NOMO-1 treated with DMSO at 0.1 percent for 48 hours (cell line): ENCODE results near the gene RHOF.
A peak's percentile ranks its signal among the peaks of the same experiment; 100 is the strongest.

Experiments used
- DNase-seq: peaks from one replicate; lab custom pipeline; 2025; ENCODE audit not compliant: unreplicated experiment; lab: John Stamatoyannopoulos, UW

Gene RHOF, protein sequence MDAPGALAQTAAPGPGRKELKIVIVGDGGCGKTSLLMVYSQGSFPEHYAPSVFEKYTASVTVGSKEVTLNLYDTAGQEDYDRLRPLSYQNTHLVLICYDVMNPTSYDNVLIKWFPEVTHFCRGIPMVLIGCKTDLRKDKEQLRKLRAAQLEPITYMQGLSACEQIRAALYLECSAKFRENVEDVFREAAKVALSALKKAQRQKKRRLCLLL

DNA sequence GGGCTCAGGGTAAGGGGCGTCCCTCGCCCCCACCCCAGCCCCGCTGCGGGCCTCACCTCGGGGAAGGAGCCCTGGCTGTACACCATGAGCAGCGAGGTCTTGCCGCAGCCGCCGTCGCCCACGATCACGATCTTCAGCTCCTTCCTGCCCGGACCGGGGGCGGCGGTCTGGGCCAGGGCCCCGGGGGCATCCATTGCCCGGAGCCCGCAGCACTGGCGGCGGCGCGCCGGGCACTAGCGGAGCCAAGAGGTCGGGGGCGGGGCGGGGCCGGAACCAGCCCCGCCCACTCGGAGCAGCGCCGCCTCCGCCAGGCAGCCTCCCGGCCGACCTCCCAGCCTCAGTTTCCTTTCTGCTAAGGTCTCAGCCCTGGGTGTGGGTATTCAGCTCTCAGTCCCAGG, at the start of gene RHOF:
RHOF (minus strand) TSS at position 249 of the 398 bp plus-strand sequence; CDS start at position 194, 55 bp downstream.
- DNase-seq = peak; percentile 48

DNA sequence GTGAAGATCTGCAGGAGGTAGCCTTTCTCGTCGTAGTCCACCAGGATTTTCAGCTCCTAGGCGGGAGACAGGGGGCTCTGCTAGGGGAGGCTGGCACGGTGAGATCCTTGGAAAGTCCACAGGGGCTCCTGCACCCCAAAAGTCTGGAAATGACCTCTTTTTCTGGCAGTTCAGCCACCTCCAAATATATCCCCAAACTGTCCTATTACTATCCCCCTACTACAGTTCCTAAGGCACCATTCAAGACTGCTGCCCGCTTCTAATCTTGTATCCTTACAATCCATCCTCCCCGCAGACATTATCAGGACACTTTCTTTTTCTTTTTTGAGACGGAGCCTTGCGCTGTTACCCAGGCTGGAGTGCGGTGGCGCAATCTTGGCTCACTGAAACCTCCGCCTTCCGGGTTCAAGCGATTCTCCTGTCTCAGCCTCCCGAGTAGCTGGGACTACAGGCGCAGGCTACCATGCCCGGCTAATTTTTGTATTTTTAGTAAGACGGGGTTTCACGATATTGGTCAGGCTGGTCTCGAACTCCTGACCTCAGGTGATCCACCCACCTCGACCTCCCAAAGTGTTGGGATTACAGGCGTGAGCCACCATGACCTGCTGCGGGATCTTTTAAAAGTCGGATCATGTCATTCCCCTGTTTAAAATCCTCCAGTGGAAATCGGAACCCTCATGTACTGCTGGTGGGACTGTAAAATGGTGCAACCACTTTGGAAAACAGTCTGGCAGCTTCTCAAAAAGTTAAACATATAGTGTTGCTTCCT, 46.7 kb upstream of the RHOF start:
- DNase-seq = peak; percentile 26

DNA sequence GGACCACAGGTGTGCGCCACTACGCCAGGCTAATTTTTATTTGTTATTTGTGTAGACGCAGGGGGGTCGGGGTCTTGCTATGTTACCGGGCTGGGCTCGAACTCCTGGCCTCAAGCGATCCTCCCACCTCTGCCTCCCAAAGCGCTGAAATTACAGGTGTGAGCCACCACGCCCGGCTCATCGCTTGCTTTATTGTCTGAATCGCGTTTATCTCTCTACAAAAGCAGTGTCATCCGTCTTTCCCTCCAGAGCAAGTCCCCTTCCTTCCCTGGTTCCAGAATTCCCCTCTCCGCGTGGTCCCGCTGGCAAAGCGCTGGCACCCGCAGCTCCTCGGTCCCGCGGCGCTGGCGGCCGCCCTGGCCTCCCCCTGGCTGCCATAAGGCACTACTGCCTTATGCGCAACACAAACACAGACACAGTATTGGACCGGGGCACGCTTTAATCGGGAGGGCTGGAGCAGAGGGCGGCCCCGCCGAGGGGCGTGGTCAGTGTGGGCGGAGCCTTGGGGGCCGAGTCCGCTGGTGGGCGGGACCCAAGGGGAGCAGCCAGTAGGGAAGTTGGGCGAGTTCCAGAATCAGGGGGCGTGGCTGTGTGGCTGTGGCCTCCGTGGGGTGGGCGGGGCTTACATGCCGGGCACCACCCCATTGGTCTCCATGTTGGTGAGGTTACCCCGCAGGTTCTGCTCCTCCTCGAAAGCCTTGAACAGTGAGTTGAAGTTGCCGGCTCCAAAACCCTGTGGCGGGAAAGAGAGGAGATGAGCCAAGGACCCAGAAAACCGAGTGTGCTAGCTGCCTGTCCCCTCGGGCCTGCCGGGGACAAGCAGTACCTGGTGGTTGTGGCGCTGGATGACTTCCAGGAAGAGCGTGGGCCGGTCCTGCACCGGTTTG, 45.9 kb upstream of the RHOF start:
- DNase-seq = peak; percentile 99

DNA sequence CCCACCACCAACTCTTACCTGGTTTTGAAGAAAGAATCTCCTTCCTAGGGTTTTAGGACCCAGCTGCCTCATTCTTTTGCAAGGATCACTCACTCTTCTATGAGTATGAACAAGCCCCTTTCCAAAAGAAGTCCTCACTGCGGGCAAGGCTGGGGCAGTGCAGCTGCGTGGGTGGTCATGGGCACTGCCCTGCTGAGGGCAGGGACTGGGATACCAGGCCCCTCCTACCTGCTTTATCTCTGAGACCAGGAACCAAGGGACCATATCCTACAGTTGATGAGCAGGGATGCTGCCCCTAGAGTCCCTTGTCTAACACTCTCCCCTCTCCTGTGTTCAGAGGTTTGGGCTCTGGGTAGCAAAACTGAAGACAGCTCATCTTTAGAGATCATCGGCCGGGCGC, 44.6 kb upstream of the RHOF start:
- DNase-seq = no peak

DNA sequence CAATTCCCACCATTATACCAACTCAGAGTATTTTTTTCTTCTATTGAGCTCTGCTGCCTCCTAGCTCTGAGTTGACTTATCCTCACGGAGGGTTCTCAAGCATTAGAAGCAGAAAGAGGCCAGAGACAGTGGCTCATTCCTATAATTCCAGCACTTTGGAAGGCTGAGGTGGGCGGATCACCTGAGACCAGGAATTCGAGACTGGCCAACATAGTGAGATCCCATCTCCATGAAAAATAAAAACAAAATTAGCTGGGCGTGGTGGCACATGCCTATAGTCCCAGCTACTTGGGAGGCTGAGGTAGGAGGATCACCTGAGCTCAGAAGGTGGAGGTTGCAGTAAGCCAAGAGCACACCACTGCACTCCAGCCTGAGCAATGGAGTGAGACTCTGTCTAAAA, 44.2 kb upstream of the RHOF start:
- DNase-seq = no peak

DNA sequence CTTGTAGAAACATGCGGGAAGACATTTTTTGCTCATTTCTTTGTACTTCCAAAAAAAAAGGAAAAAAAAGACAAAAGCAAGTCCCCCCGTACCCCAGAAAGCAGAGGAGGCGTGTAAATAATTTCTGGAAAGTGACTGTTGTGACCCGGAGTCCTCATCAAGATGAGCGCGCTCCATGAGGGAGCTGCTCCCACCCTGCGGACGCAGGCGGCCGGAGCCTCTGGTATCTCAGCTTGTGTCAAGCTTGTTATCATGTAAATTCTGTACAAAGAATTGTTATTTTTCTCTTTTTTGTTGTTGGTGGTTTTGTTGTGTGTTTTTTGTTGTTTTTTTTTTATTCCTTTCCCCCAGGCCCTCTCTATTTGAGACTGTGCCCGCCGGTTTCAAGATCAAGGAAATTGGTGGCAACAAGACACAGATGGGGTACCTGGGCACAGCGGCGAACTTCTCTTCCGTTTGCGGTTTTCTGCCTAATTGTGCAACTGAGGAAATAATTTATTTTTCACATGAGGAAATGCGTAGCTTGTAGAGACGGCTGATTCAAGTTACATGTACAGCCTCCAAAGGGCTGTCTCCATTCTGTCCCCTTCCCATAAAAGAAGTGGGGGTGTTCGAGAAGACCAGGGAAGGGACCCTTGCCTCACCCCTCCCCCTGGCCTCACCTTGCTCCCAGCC, 38.2 kb upstream of the RHOF start:
- peak; percentile 66 for DNase-seq

DNA sequence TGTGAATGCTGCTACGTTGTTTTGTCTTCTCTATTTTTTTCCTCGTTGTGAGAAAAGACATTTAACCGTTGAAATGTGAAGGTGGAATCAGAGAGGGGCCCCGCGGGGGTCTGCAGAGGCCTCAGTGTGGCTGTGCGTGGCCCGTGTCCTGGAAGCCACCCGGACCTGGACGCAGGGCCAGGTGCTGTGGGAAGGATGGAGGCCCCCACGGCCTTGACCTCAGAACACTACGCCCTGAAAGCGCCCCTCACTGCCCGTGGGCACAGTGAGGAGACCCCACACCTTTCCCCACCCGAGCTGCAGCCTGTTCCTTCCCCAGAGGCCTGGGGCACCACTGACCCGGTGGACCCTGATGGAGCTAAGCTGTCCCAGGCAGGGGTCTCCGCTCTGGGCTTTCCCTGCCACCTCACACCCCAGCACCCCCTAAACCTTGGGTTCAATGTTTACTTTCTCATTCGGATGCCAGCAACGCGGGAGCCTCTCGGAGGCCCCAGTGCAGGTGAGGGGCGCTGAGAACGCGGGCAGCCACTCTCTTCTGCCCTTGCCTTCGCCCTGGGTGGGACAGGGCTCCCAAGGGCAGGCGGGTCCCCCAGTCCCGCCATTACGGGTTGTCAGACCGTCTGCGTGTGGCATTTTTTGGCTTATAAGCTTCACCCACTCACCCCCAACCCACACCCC, 37.2 kb upstream of the RHOF start:
- no peak for DNase-seq

DNA sequence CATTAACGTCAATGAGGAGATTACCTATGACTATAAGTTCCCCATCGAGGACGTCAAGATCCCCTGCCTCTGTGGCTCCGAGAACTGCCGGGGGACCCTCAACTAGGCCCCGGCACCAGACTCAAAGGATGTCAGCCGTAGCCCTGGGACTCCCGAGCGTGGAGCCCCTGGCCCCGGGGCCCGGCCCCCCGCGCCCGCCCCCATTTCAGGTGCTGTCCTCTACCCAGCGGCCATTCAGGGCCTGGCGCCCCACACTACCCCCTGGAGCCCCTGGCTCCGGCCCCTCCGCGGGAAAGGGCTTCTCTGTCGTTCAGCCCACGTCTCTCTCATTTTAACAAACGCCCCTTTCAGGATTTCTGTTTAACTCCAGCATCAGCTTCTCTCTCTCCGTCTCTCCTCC, 36.6 kb upstream of the RHOF start:
- DNase-seq = no peak

DNA sequence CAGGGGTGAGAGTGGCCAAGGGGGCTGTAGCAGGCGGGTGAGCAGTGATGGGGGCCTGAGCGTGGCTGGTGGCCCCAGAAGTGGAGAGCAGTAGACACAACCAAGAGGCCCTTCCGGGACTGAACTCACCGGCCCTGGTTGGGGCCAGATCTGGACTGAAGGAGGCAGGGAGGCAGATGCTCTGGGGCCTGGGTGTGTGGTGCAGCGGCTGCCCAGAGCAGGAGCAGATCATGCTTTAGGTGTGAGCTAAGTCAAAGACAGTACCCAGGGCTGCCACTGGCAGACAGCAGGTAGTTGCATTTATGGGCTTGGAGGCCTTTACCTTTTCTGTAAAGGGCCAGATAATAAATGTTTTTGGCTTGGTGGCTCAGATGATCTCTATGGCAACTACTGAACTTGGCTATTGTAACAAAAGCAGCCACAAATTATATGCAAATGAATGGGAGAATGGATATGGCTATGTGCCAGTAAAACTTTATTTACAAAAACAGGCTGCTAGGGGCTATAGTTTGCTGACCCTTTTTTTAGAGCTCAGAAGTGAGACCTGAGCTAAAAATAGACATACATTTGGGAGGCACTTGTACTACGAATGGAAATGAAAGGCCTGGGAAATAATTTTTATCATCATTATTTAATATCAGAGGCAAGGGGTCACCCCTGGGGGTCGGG, 35.9 kb upstream of the RHOF start:
- DNase-seq = no peak

DNA sequence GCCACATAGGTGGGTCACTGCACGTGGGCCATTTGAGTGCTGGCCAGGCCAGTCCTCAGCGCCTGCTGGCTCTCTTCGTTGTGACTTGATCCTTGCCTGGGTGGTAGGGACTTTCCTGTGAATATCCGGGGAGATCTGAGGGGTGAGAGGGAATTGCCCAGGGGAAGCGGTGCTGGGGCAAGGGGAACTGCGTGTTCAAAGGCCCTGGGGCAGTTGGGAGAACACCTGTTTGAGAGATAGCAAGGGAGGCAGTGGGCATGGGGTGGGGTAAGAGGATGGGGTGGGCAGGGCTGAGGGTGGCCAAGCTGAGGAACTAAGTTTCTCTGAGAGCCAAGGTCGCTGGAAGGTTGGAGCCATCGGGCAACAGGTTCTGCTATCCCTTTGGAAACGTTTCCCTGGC, 35.3 kb upstream of the RHOF start:
- DNase-seq = no peak

DNA sequence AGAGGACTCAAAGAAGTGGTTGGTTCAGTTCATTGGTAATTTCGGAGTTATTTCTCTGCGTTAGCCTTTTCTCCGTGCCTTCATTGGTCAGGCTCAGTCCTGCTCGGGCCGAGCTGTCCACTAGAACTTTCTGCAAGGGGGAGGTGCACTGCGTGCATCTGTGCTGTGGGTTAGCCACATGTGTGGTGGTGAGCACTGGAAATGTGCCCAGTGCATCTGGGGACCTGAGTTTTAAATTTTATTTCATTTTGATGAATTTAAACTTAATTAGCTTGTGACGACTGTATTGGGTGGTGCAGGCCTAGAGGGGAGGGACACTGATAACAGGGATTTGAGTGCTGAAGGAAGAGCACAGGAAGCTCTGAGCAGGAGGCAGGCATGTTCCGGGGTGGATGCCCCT, 34.8 kb upstream of the RHOF start:
- no peak for DNase-seq

DNA sequence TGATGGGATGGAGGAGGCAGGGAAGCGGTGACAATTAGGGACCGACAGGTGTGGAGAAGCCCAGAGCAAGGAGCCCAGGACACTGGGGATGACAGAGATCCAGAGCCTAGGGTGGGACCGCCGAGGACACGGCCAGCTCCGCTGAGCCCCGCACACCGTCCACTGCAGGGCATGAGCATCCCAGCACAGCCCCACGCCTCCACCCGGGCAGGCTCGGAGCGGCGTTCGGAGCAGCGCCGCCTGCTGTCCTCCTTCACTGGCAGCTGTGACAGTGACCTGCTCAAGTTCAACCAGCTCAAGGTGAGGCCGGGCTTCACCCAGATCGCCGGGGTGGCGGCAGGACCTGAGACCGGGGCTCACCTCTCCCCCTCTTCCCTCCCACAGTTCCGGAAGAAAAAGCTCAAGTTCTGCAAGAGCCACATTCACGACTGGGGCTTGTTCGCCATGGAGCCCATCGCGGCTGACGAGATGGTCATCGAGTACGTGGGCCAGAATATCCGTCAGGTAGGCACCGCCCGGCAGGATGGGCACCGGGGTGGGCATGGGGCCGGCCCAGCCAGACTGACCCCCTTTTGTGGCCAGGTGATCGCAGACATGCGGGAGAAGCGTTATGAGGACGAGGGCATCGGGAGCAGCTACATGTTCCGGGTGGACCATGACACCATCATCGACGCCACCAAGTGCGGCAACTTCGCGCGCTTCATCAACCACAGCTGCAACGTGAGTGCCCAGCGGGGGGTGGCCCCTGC, 34.0 kb upstream of the RHOF start:
- no peak for DNase-seq

DNA sequence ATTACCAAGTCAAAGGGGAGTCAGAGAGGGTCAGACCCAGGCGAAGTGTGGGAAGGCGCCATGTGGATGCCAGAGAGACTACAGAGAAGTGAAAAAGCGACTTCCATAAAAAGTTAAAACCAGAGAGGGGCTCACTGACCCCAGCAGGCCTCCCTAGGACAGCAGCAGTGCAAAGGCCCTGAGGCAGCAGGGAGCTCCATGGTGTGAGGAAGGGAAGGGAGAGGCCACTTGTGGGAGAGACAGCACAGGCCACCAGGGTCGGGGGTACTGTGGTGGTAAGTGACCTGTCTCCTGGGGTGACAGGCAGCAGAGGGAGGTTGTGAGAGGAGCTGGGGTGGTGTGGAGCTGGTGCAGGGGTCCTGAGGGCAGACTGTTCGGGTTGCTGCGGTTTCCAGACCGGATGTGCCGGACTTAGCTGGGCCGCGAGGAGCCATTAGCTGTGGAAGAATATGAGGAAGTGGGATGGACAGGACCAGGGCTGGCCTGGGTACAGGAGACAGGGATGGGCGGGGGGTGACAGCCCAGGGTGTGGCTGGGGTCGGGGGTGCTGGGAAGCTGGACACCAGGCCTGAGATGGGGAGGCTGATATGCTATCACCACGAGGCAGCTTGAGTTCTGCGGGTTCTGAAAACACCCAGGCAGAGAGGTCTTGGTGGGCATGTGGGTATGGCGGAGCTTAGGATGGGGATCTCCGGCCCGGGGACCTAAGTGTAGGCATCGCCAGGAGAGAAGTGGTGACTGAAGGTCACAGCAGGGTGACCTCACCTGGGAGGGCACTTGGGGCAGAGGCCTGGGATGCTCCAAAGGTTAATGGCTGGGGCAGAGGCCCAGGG, 33.0 kb upstream of the RHOF start:
- DNase-seq = no peak

DNA sequence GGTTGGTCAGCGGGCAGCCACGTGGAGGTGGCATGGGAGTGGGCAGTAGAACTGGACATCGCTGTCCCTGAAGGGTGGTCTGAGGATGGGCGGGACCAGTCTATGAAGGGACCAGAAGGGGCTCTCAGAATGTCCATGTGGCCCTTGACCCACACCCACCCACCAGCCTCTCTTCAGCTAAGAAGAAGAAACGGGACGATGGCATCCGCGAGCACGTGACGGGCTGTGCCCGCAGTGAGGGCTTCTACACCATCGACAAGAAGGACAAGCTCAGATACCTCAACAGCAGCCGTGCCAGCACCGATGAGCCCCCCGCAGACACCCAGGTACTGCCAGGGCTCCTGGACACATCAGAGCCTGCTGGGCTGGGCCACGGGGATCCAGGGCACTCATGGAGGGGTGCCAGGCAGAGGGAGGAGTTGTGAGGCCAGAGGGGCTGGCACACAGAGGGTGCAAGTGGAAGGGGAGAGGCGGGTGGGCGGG, 31.6 kb upstream of the RHOF start:
- no peak for DNase-seq

DNA sequence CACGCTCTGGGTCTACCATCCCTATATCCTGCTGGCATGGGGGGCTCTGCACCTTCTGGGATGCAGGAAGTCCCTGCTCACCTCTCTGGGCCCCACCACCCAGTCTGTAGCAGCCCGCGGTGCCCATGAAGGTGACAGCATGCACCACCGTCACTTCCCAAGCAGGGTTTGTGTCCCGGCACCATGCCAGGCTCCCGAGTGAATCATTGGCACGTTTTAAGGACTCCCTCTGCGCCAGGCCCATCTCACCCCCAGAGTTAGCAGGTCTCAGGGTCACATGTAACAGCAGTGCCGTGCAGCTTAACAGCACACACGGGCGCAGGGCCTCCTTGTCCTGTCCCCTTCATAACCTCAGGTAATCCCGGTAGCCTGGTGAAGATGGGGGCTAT, 30.2 kb upstream of the RHOF start:
- no peak for DNase-seq

DNA sequence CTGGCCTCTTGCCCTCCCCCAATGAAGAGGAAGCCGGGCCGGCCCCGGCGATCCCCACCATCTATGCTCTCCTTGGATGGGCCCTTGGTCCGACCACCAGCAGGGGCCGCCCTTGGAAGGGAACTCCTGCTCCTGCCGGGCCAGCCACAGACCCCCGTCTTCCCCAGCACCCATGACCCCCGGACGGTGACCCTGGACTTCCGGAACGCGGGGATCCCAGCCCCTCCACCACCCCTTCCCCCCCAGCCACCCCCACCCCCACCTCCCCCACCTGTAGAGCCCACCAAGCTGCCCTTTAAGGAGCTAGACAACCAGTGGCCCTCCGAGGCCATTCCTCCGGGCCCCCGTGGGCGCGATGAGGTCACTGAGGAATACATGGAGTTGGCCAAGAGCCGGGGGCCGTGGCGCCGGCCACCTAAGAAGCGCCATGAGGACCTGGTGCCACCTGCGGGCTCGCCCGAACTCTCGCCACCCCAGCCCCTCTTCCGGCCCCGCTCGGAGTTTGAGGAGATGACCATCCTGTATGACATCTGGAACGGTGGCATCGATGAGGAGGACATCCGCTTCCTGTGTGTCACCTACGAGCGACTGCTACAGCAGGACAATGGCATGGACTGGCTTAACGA, 29.7 kb upstream of the RHOF start:
- no peak for DNase-seq

DNA sequence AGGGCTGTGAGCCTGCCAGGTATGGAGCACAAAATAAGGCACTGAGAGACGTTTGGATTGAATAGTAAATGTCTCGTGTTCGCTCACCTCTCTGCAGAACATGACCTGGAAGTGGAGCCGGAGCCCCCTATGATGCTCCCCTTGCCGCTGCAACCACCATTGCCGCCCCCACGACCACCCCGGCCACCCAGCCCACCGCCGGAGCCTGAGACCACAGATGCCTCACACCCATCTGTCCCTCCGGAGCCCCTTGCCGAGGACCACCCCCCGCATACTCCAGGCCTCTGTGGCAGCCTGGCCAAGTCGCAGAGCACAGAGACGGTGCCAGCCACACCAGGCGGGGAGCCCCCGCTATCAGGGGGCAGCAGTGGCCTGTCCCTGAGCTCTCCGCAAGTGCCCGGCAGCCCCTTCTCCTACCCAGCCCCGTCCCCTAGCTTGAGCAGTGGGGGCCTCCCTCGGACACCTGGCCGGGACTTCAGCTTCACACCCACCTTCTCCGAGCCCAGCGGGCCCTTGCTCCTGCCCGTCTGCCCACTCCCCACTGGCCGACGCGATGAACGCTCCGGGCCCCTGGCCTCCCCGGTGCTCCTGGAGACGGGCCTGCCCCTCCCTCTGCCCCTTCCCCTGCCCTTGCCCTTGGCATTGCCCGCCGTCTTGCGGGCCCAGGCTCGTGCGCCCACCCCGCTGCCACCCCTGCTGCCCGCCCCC, 29.1 kb upstream of the RHOF start:
- no peak for DNase-seq
